ENCODE measurements around the gene KCNT2. TPM values are rescaled to one million over a fixed set of nuclear protein-coding genes. Genes with fewer than 3 reads are reported as not detected.

Gene KCNT2
- total and polyA plus RNA-seq, 4 donors: 0.84 to 18.7 (median 2.0) TPM

- H3K27ac ChIP-seq (ENCODE audit: low read depth in 1 of 2, low read length in 1 of 2): no peak overlapping the region
- H3K27me3 ChIP-seq (ENCODE audit: control insufficient read depth in 3 of 3, insufficient read depth in 3 of 3, low read length in 2 of 3): no peaks in the 10 kb centered on the region
- no peaks in the 10 kb centered on the region for H3K4me1 ChIP-seq (ENCODE audit: control insufficient read depth in 5 of 5, insufficient read depth in 5 of 5, low read length in 5 of 5)
- peak in 1 of 3 donors; percentile 42 for DNase-seq
- no peak for TF ChIP-seq CTCF (IDR thresholded peaks at IDR 0.05; ENCODE audit: control extremely low read depth, extremely low read depth)
- ATAC-seq (ENCODE audit: insufficient read depth, low FRiP score): no peak
- no peak overlapping the region for H3K9ac ChIP-seq (ENCODE audit: insufficient read depth in 1 of 2, low read length in 2 of 2)
- H3K4me3 ChIP-seq: no peak overlapping the region
- H3K9me3 ChIP-seq (ENCODE audit: control insufficient read depth in 4 of 4, insufficient read depth in 3 of 4, low read length in 3 of 4): no peaks in the 10 kb centered on the region
- WGBS, 2 donors: 71 to 79% methylated on average over 3 of the region's 3 CpGs
- H3K36me3 ChIP-seq (ENCODE audit: control insufficient read depth in 4 of 4, insufficient read depth in 4 of 4, low read length in 4 of 4): no peaks in the 10 kb centered on the region
Measured at GRCh38 chr1:196546272-196547111, 61.7 kb downstream of the KCNT2 start.

- ATAC-seq (ENCODE audit: insufficient read depth, low FRiP score) (no peak), DNase-seq (no peak)
- TF ChIP-seq CTCF (IDR thresholded peaks at IDR 0.05; ENCODE audit: control extremely low read depth, extremely low read depth): no peak
- WGBS, 2 donors: 96% methylated on average over 1 of the region's 1 CpG
- Histone ChIP-seq H3K27me3 (ENCODE audit: control insufficient read depth in 3 of 3, insufficient read depth in 3 of 3, low read length in 2 of 3) (no peaks in the 10 kb centered on the region), H3K9ac (ENCODE audit: insufficient read depth in 1 of 2, low read length in 2 of 2) (no peak overlapping the region), H3K36me3 (ENCODE audit: control insufficient read depth in 4 of 4, insufficient read depth in 4 of 4, low read length in 4 of 4) (no peaks in the 10 kb centered on the region), H3K27ac (ENCODE audit: low read depth in 1 of 2, low read length in 1 of 2) (no peak overlapping the region), H3K4me3 (no peak overlapping the region), H3K4me1 (ENCODE audit: control insufficient read depth in 5 of 5, insufficient read depth in 5 of 5, low read length in 5 of 5) (no peaks in the 10 kb centered on the region), H3K9me3 (ENCODE audit: control insufficient read depth in 4 of 4, insufficient read depth in 3 of 4, low read length in 3 of 4) (no peaks in the 10 kb centered on the region)
Measured at GRCh38 chr1:196545222-196545621, 63.0 kb downstream of the KCNT2 start.

- Histone ChIP-seq H3K27me3 (ENCODE audit: control insufficient read depth in 3 of 3, insufficient read depth in 3 of 3, low read length in 2 of 3) (no peaks in the 10 kb centered on the region), H3K9me3 (ENCODE audit: control insufficient read depth in 4 of 4, insufficient read depth in 3 of 4, low read length in 3 of 4) (no peaks in the 10 kb centered on the region), H3K4me3 (no peak overlapping the region), H3K36me3 (ENCODE audit: control insufficient read depth in 4 of 4, insufficient read depth in 4 of 4, low read length in 4 of 4) (no peaks in the 10 kb centered on the region), H3K4me1 (ENCODE audit: control insufficient read depth in 5 of 5, insufficient read depth in 5 of 5, low read length in 5 of 5) (no peaks in the 10 kb centered on the region), H3K9ac (ENCODE audit: insufficient read depth in 1 of 2, low read length in 2 of 2) (no peak overlapping the region), H3K27ac (ENCODE audit: low read depth in 1 of 2, low read length in 1 of 2) (no peak overlapping the region)
- TF ChIP-seq CTCF (IDR thresholded peaks at IDR 0.05; ENCODE audit: control extremely low read depth, extremely low read depth): no peak
- WGBS, 2 donors: 69 to 77% methylated on average over 1 of the region's 1 CpG
- ATAC-seq (ENCODE audit: insufficient read depth, low FRiP score) (no peak), DNase-seq (no peak)
Measured at GRCh38 chr1:196544617-196545016, 63.6 kb downstream of the KCNT2 start.
